Stimulated activated CD4-positive, alpha-beta T cell treated with anti-CD3 and anti-CD28 coated beads, TNF-alpha, amount 100 ng/mL, for 4 hours (primary cell): Measurements from ENCODE around the gene SHD.
"Not testable (repeated sequence)": the region's sequence is repeated elsewhere in the genome, so short reads cannot be mapped to it uniquely, and the experiment has no call there.

Experiments used
- DNase-seq, 3 experiments: peaks; one replicate each; pipeline ENCODE4 v3.0.0-alpha.2; 2020; ENCODE audit warnings: low read depth in 3 of 3

Gene SHD

GRCh38 chr19:4278419-4279266 lies at the start of gene SHD:
TSS of gene SHD (plus strand) at chr19:4279266. CDS start at chr19:4280064, 798 bp downstream.
- no peak for DNase-seq

- not testable (repeated sequence) for DNase-seq
These were observed 48.8 kb upstream of the SHD start for GRCh38 chr19:4230237-4230636.

GRCh38 chr19:4231521-4231920 lies 47.5 kb upstream of the SHD start:
- not testable (repeated sequence) for DNase-seq

GRCh38 chr19:4232139-4232538 lies 46.9 kb upstream of the SHD start:
- DNase-seq = not testable (repeated sequence)

- DNase-seq = no peak
These were observed 46.3 kb upstream of the SHD start for GRCh38 chr19:4232614-4233281.

GRCh38 chr19:4233282-4233853 lies 45.7 kb upstream of the SHD start:
- peak; percentile 26 to 56 (median 51) for DNase-seq

- DNase-seq = no peak
These were observed 44.8 kb upstream of the SHD start for GRCh38 chr19:4234142-4234861.

GRCh38 chr19:4234862-4235201 lies 44.2 kb upstream of the SHD start:
- no peak for DNase-seq

GRCh38 chr19:4237510-4237909 lies 41.6 kb upstream of the SHD start:
- not testable (repeated sequence) for DNase-seq

- no peak for DNase-seq
These were observed 40.2 kb upstream of the SHD start for GRCh38 chr19:4238831-4239230.

- no peak for DNase-seq
These were observed 37.1 kb upstream of the SHD start for GRCh38 chr19:4241824-4242430.

GRCh38 chr19:4245938-4246337 lies 33.1 kb upstream of the SHD start:
- DNase-seq = not testable (repeated sequence)

- peak; percentile 90 to 99 (median 96) for DNase-seq
These were observed 32.1 kb upstream of the SHD start, which contains the start of gene YJU2 for GRCh38 chr19:4246767-4247593. TSS of gene YJU2 (plus strand) at chr19:4247080. CDS start at chr19:4247147, 67 bp downstream.

- DNase-seq = no peak
These were observed 22.5 kb upstream of the SHD start for GRCh38 chr19:4256563-4256962.

- no peak for DNase-seq
These were observed 22.0 kb upstream of the SHD start for GRCh38 chr19:4257025-4257424.

GRCh38 chr19:4258181-4258580 lies 20.9 kb upstream of the SHD start:
- DNase-seq = no peak

GRCh38 chr19:4260613-4261191 lies 18.4 kb upstream of the SHD start:
- DNase-seq = no peak

- DNase-seq = no peak
These were observed 14.3 kb upstream of the SHD start for GRCh38 chr19:4264812-4265211.

- DNase-seq = no peak
These were observed 12.6 kb upstream of the SHD start for GRCh38 chr19:4266253-4267000.
